H1 (cell line): ENCODE measurements around the gene EDDM3A. TPM values are rescaled to one million over a fixed set of nuclear protein-coding genes. Genes with fewer than 3 reads are reported as not detected.
A peak's percentile ranks its signal among the peaks of the same experiment; 100 is the strongest.

Experiments
- CTCF ChIA-PET: fragments of 300-600 bp; sonication (Branson Sonifier 250); formaldehyde crosslinking; loops from one replicate; lab custom pipeline; 2021; ENCODE audit not compliant: partially characterized antibody; lab: Charles Lee
- POLR2A ChIA-PET: fragments of 300-600 bp; sonication (Branson Sonifier 250); formaldehyde crosslinking; loops from one replicate; lab custom pipeline; 2021; ENCODE audit warnings: inconsistent platforms; ENCODE audit not compliant: partially characterized antibody; lab: Charles Lee
- DNase-seq, 2 experiments: peaks; one replicate each; pipeline versions ENCODE4 v3.0.0 to v3.0.0-alpha.2; 2010 to 2022; ENCODE audit warnings: low spot score in 2 of 2, low read depth in 1 of 2, mixed read lengths in 1 of 2
- FAIRE-seq: peaks from 2 replicates; lab custom pipeline; 2011; peaks lifted over from hg19 to GRCh38; lab: Jason Lieb, UNC
- H2AFZ ChIP-seq: 2 replicates; pipeline ENCODE4 v1.8.1; 2012; ENCODE audit warnings: low read length, inconsistent platforms
- H2AK5ac ChIP-seq: 2 replicates; pipeline ENCODE4 v1.6.1; 2013; ENCODE audit warnings: low read depth, low read length
- H2BK120ac ChIP-seq: replicated peaks from 2 replicates; pipeline ENCODE3; 2013; ENCODE audit warnings: low read depth, low read length, inconsistent platforms
- H2BK12ac ChIP-seq: 2 replicates; pipeline ENCODE4 v1.6.1; 2013; ENCODE audit warnings: low read depth, low read length
- H2BK15ac ChIP-seq: 2 replicates; pipeline ENCODE4 v1.6.1; 2013; ENCODE audit warnings: low read length
- H2BK20ac ChIP-seq: 2 replicates; pipeline ENCODE4 v1.6.1; 2013; ENCODE audit warnings: low read length
- H2BK5ac ChIP-seq: 2 replicates; pipeline ENCODE4 v1.6.1; 2013; ENCODE audit warnings: low read depth, low read length
- H3K14ac ChIP-seq: 2 replicates; pipeline ENCODE4 v1.6.1; 2013; ENCODE audit warnings: inconsistent platforms; ENCODE audit not compliant: insufficient read length
- H3K18ac ChIP-seq: 2 replicates; pipeline ENCODE4 v1.6.1; 2013; ENCODE audit warnings: low read length; ENCODE audit errors: extremely low read depth
- H3K23ac ChIP-seq: 2 replicates; pipeline ENCODE4 v1.6.1; 2013; ENCODE audit warnings: inconsistent platforms; ENCODE audit not compliant: insufficient read length
- H3K23me2 ChIP-seq: 2 replicates; pipeline ENCODE4 v1.6.1; 2013; ENCODE audit warnings: low read depth, low read length
- H3K27ac ChIP-seq: 2 replicates; pipeline ENCODE4 v1.6.1; 2011; ENCODE audit warnings: low read depth, low read length, inconsistent platforms
- H3K27me3 ChIP-seq, 4 experiments: replicated peaks in 1 of 4; 1 replicate in 1 of 4; 2 replicates in 3 of 4; pipeline versions ENCODE4 v1.6.1 to v1.8.1; 2011 to 2013; ENCODE audit warnings: low read length in 3 of 4, mild to moderate bottlenecking in 3 of 4, inconsistent platforms in 2 of 4, mixed read lengths in 2 of 4, moderate library complexity in 1 of 4; ENCODE audit not compliant: control insufficient read depth in 3 of 4, insufficient read depth in 3 of 4; ENCODE audit errors: extremely low read depth in 1 of 4
- H3K36me3 ChIP-seq, 4 experiments: 2 replicates each; pipeline versions ENCODE4 v1.6.1 to v1.8.1; 2011 to 2013; ENCODE audit warnings: mild to moderate bottlenecking in 4 of 4, low read length in 3 of 4, moderate library complexity in 2 of 4, control low read depth in 1 of 4, inconsistent platforms in 1 of 4; ENCODE audit not compliant: insufficient read depth in 4 of 4, control insufficient read depth in 2 of 4
- H3K4ac ChIP-seq: replicated peaks from 2 replicates; pipeline ENCODE3; 2013; ENCODE audit warnings: low read length, low read depth, mixed read lengths, inconsistent platforms; ENCODE audit not compliant: insufficient read length
- H3K4me1 ChIP-seq, 4 experiments: replicated peaks in 1 of 4; 1 replicate in 1 of 4; 2 replicates in 3 of 4; pipeline versions ENCODE4 v1.6.1 to v1.8.1; 2011 to 2013; ENCODE audit warnings: low read length in 3 of 4, inconsistent platforms in 2 of 4, mixed read lengths in 1 of 4; ENCODE audit not compliant: insufficient read depth in 4 of 4, control insufficient read depth in 3 of 4
- H3K4me2 ChIP-seq, 2 experiments: 2 replicates each; pipeline versions ENCODE4 v1.6.1 to v1.8.1; 2011 to 2013; ENCODE audit warnings: low read depth in 2 of 2, low read length in 2 of 2, control low read depth in 1 of 2, inconsistent platforms in 1 of 2, mild to moderate bottlenecking in 1 of 2; ENCODE audit not compliant: insufficient read depth in 1 of 2
- H3K4me3 ChIP-seq, 4 experiments: fragments of 200-600, 300-600 bp in 1 of 4; sonication (generic), shearing (Covaris generic), sonication (Bioruptor Twin) in 1 of 4; 2 replicates each; pipeline versions ENCODE4 v1.5.1 to v1.8.1; 2011 to 2016; ENCODE audit warnings: low read length in 4 of 4, low read depth in 3 of 4, control low read depth in 2 of 4, inconsistent platforms in 2 of 4, mild to moderate bottlenecking in 2 of 4, mixed read lengths in 1 of 4, moderate library complexity in 1 of 4; ENCODE audit not compliant: insufficient read depth in 2 of 4; ENCODE audit errors: extremely low read depth in 1 of 4
- H3K56ac ChIP-seq: replicated peaks from 2 replicates; pipeline ENCODE3; 2013; ENCODE audit warnings: low read depth, mild to moderate bottlenecking, mixed read lengths, low read length, inconsistent platforms; ENCODE audit not compliant: insufficient read length
- H3K79me1 ChIP-seq: 2 replicates; pipeline ENCODE4 v1.6.1; 2013; ENCODE audit warnings: low read depth, low read length, control low read depth
- H3K79me2 ChIP-seq, 2 experiments: 2 replicates each; pipeline versions ENCODE4 v1.6.1 to v1.8.1; 2012 to 2013; ENCODE audit warnings: low read length in 2 of 2, mild to moderate bottlenecking in 2 of 2, inconsistent platforms in 1 of 2; ENCODE audit not compliant: insufficient read depth in 2 of 2, control insufficient read depth in 1 of 2
- H3K9ac ChIP-seq, 4 experiments: replicated peaks in 1 of 4; 1 replicate in 1 of 4; 2 replicates in 3 of 4; pipeline versions ENCODE4 v1.6.1 to v1.8.1; 2011 to 2013; ENCODE audit warnings: low read depth in 3 of 4, low read length in 3 of 4, control low read depth in 2 of 4, mild to moderate bottlenecking in 2 of 4, moderate library complexity in 2 of 4, inconsistent platforms in 1 of 4; ENCODE audit errors: extremely low read depth in 1 of 4
- H3K9me3 ChIP-seq, 2 experiments: 2 replicates each; pipeline versions ENCODE4 v1.6.1 to v1.8.1; 2012 to 2013; ENCODE audit warnings: mild to moderate bottlenecking in 2 of 2, moderate library complexity in 2 of 2, control low read depth in 1 of 2, inconsistent platforms in 1 of 2, low read depth in 1 of 2, low read length in 1 of 2, mixed read lengths in 1 of 2; ENCODE audit not compliant: insufficient read depth in 2 of 2
- H4K20me1 ChIP-seq, 2 experiments: replicated peaks in 1 of 2; 2 replicates each; pipeline versions ENCODE3 to v1.8.1; 2011 to 2013; ENCODE audit warnings: inconsistent platforms in 2 of 2, low read length in 2 of 2, mild to moderate bottlenecking in 1 of 2; ENCODE audit not compliant: insufficient read depth in 2 of 2, control insufficient read depth in 1 of 2
- H4K5ac ChIP-seq: 2 replicates; pipeline ENCODE4 v1.6.1; 2013; ENCODE audit warnings: low read length, low read depth, mixed read lengths, inconsistent platforms; ENCODE audit not compliant: insufficient read length
- H4K8ac ChIP-seq: 2 replicates; pipeline ENCODE4 v1.8.0; 2013; ENCODE audit warnings: mild to moderate bottlenecking, moderate library complexity, low read length, inconsistent platforms; ENCODE audit not compliant: insufficient read depth; ENCODE audit errors: extremely low read depth
- H4K91ac ChIP-seq: replicated peaks from 2 replicates; pipeline ENCODE3; 2013; ENCODE audit warnings: low read length, mixed read lengths, inconsistent platforms; ENCODE audit not compliant: insufficient read length
- ATF2 ChIP-seq: IDR thresholded peaks from 2 replicates; pipeline ENCODE4 v1.6.1; 2012; ENCODE audit warnings: low read length, inconsistent platforms
- EP300 ChIP-seq, 2 experiments: IDR thresholded peaks; 1 replicate in 1 of 2; 2 replicates in 1 of 2; pipeline ENCODE4 v1.6.1; 2011 to 2012; ENCODE audit warnings: low read depth in 2 of 2, low read length in 2 of 2, mild to moderate bottlenecking in 2 of 2, borderline replicate concordance in 1 of 2, inconsistent platforms in 1 of 2, moderate library complexity in 1 of 2
- JUN ChIP-seq: IDR thresholded peaks from 2 replicates; pipeline ENCODE4 v1.6.1; 2011; ENCODE audit warnings: low read depth, mild to moderate bottlenecking, improper control_type of control experiment, low read length
- NANOG ChIP-seq: IDR thresholded peaks from 2 replicates; pipeline ENCODE4 v1.6.1; 2011; ENCODE audit warnings: low read length, low read depth, mild to moderate bottlenecking, inconsistent platforms; ENCODE audit not compliant: insufficient read depth, poor library complexity, severe bottlenecking
- POU5F1 ChIP-seq: IDR thresholded peaks from 2 replicates; pipeline ENCODE4 v1.6.1; 2011; ENCODE audit warnings: low read depth, mild to moderate bottlenecking, low read length, moderate library complexity
- SIRT6 ChIP-seq: IDR thresholded peaks from one replicate; pipeline ENCODE4 v1.7.1; 2012; ENCODE audit warnings: low read length, inconsistent platforms
- SP1 ChIP-seq: IDR thresholded peaks from 2 replicates; pipeline ENCODE4 v1.6.1; 2011; ENCODE audit warnings: low read depth, low read length
- WGBS, 2 experiments: shearing (Covaris generic) in 1 of 2; methylation state at CpG; one replicate each; pipeline versions ENCODE4 v1.1.6 to v1.1.7; 2013 to 2015; ENCODE audit warnings: low lambda C conversion rate in 2 of 2, mixed read lengths in 2 of 2, inconsistent platforms in 1 of 2, low coverage in 1 of 2, missing lambda C conversion rate in 1 of 2; ENCODE audit not compliant: insufficient replicate concordance in 2 of 2, insufficient coverage in 1 of 2, insufficient read length in 1 of 2; ENCODE audit errors: extremely low coverage in 1 of 2, missing lambda C conversion rate in 1 of 2; 5-methylcytosine and 5-hydroxymethylcytosine counted together
- polyA plus RNA-seq, 7 experiments: library from polyadenylated mRNA; depleted of rRNA in 3 of 7; stranded (reverse) in 5 of 7; unstranded in 2 of 7; fragments of >200 nt in 5 of 7; fragments of 200-250 nt in 2 of 7; gene quantifications; 1 replicate in 5 of 7; 2 replicates in 1 of 7; 4 replicates in 1 of 7; pipeline versions ENCODE4 v1.2.1 to v1.2.3, GENCODE V29; 2011 to 2013; ENCODE audit warnings: missing spikeins in 2 of 7, mixed read lengths in 2 of 7
- total RNA-seq: library from RNA; stranded (reverse); fragmentation: NEBNext Ultra II Directional; extraction: Animal tissue kit (Norgen Biotek cat#: 25700); gene quantifications from 2 replicates; pipeline ENCODE4 v1.2.1, GENCODE V29; 2021

Gene EDDM3A
- total and polyA plus RNA-seq, 2 of the 8 experiments (the other 6 are each of a cell fraction or from before 2014, with no cell fraction given): 0.09 TPM; not detected in 1

GRCh38 chr14:20706657-20707355 is 38.9 kb upstream of the EDDM3A start:
- ChIA-PET CTCF (interaction anchor here (0.7 to 4.9 kb wide), 7 partner anchors 8 to 264 kb away, joined by 3 to 15 read pairs (median 5); no protein-coding TSS in a partner anchor), POLR2A (interaction anchor here (1.3 kb wide), 2 partner anchors 8 to 108 kb away, joined by 3 to 4 read pairs; no protein-coding TSS in a partner anchor)
- no peak overlapping the region for H3K14ac ChIP-seq
- peak overlapping the region in 3 of 4 experiments; percentile 3 to 42 (median 14); a peak in 2 of 8 replicates for H3K4me3 ChIP-seq
- H3K56ac ChIP-seq: peak overlapping the region; percentile 85
- H3K23ac ChIP-seq: no peak overlapping the region
- peaks cover 0 to 12% (median 0%) of the 10 kb centered on the region in 4 experiments; a peak in 3 of 8 replicates for H3K36me3 ChIP-seq
- H3K4me2 ChIP-seq: peak overlapping the region; percentile 35 to 55
- peak overlapping the region; percentile 69; the same call in 1 of the 2 replicates for H3K27ac ChIP-seq
- no peak for DNase-seq
- peak overlapping the region; percentile 81 for H2BK5ac ChIP-seq
- H2AFZ ChIP-seq: no peak overlapping the region
- no peaks in the 10 kb centered on the region for H3K27me3 ChIP-seq
- H3K79me1 ChIP-seq: no peaks in the 10 kb centered on the region
- H4K20me1 ChIP-seq: no peaks in the 10 kb centered on the region
- H4K8ac ChIP-seq: no peak overlapping the region
- H2BK20ac ChIP-seq: no peak overlapping the region
- no peak overlapping the region for H3K4ac ChIP-seq
- no peaks in the 10 kb centered on the region for H3K23me2 ChIP-seq
- whole genome bisulfite sequencing, 2 experiments: 52% methylated on average over 4 of the region's 4 CpGs; no CpG with 5 or more reads in 1 of the 2 experiments
- peak; percentile 28 for FAIRE-seq
- no peaks in the 10 kb centered on the region for H3K79me2 ChIP-seq
- H3K9me3 ChIP-seq: peaks cover 28 to 34% of the 10 kb centered on the region in 2 experiments
- H3K4me1 ChIP-seq: peaks cover 0 to 3% (median 0%) of the 10 kb centered on the region in 4 experiments; a peak in 1 of 7 replicates
- H2BK12ac ChIP-seq: peak overlapping the region; percentile 33; the same call in 1 of the 2 replicates
- H2BK120ac ChIP-seq: no peak overlapping the region
- H3K9ac ChIP-seq: no peak overlapping the region; a peak in 1 of 7 replicates
- H2AK5ac ChIP-seq: peak overlapping the region; percentile 29; the same call in 1 of the 2 replicates
- H3K18ac ChIP-seq: 0 out of 2 replicates have a peak overlapping the region, but pooled peaks have one; percentile 38
- peak overlapping the region; percentile 14 for H4K91ac ChIP-seq
- TF ChIP-seq ATF2: 0 out of 2 replicates have a peak, but pooled peaks have one; percentile 20
- 0 out of 2 replicates have a peak, but pooled peaks have one; percentile 9 for TF ChIP-seq JUN
- TF ChIP-seq SP1: no peak
- TF ChIP-seq SIRT6: no peak
- peak; percentile 42 for TF ChIP-seq NANOG
- TF ChIP-seq POU5F1: peak; percentile 72; the same call in 1 of the 2 replicates
- peak in 1 of 2 experiments; percentile 36; a peak in 1 of 3 replicates for TF ChIP-seq EP300 (IDR thresholded peaks at IDR 0.05; ENCODE audit: borderline replicate concordance in 1 of 2, low read depth in 2 of 2, low read length in 2 of 2)
- no peak overlapping the region for H2BK15ac ChIP-seq
- H4K5ac ChIP-seq: peak overlapping the region; percentile 20
